ENCODE results near the gene TOR4A.
"Not testable (repeated sequence)": the region's sequence is repeated elsewhere in the genome, so short reads cannot be mapped to it uniquely, and the experiment has no call there.

TOR4A gene

GRCh38 chr9:137253717-137254623 is 23.6 kb upstream of the TOR4A start:
- Histone ChIP-seq H3K4me3 (ENCODE audit: low read depth in 1 of 5, low read length in 5 of 5) (peak overlapping the region; percentile 50 to 95 (median 81)), H3K9me3 (ENCODE audit: control insufficient read depth in 5 of 5, low read length in 5 of 5) (no peaks in the 10 kb centered on the region), H3K27ac (ENCODE audit: low read depth, low read length) (peak overlapping the region; percentile 62), H3K36me3 (ENCODE audit: control insufficient read depth in 5 of 5, insufficient read depth in 5 of 5, low read length in 5 of 5) (peaks cover 0 to 15% (median 13%) of the 10 kb centered on the region in 5 donors), H3K4me1 (ENCODE audit: control insufficient read depth in 5 of 5, insufficient read depth in 5 of 5, low read length in 5 of 5) (peaks cover 7 to 45% (median 38%) of the 10 kb centered on the region in 5 donors), H3K27me3 (ENCODE audit: control insufficient read depth in 5 of 5, insufficient read depth in 4 of 5, low read length in 5 of 5) (no peaks in the 10 kb centered on the region), H3K9ac (ENCODE audit: low read length in 5 of 5) (peak overlapping the region in 4 of 5 donors; percentile 68 to 85 (median 80))

GRCh38 chr9:137254624-137255447 is 22.7 kb upstream of the TOR4A start, which contains the start of gene NELFB:
Gene NELFB, plus strand, starts transcription at chr9:137255327.
- Histone ChIP-seq H3K27me3 (ENCODE audit: control insufficient read depth in 5 of 5, insufficient read depth in 4 of 5, low read length in 5 of 5) (no peaks in the 10 kb centered on the region), H3K4me1 (ENCODE audit: control insufficient read depth in 5 of 5, insufficient read depth in 5 of 5, low read length in 5 of 5) (peaks cover 7 to 45% (median 38%) of the 10 kb centered on the region in 5 donors), H3K9ac (ENCODE audit: low read length in 5 of 5) (peak within 1 kb of the TSS; percentile 28 to 94 (median 83)), H3K9me3 (ENCODE audit: control insufficient read depth in 5 of 5, low read length in 5 of 5) (no peaks in the 10 kb centered on the region), H3K27ac (ENCODE audit: low read depth, low read length) (peak within 1 kb of the TSS; percentile 62), H3K4me3 (ENCODE audit: low read depth in 1 of 5, low read length in 5 of 5) (peak within 1 kb of the TSS; percentile 81 to 98 (median 91)), H3K36me3 (ENCODE audit: control insufficient read depth in 5 of 5, insufficient read depth in 5 of 5, low read length in 5 of 5) (peaks cover 0 to 19% (median 17%) of the 10 kb centered on the region in 5 donors)

- Histone ChIP-seq H3K9me3 (ENCODE audit: control insufficient read depth in 5 of 5, low read length in 5 of 5) (no peaks in the 10 kb centered on the region), H3K27me3 (ENCODE audit: control insufficient read depth in 5 of 5, insufficient read depth in 4 of 5, low read length in 5 of 5) (no peaks in the 10 kb centered on the region), H3K4me3 (ENCODE audit: low read depth in 1 of 5, low read length in 5 of 5) (peak overlapping the region; percentile 81 to 98 (median 91)), H3K4me1 (ENCODE audit: control insufficient read depth in 5 of 5, insufficient read depth in 5 of 5, low read length in 5 of 5) (peaks cover 7 to 37% (median 32%) of the 10 kb centered on the region in 5 donors), H3K9ac (ENCODE audit: low read length in 5 of 5) (peak overlapping the region; percentile 28 to 94 (median 83)), H3K27ac (ENCODE audit: low read depth, low read length) (peak overlapping the region; percentile 54), H3K36me3 (ENCODE audit: control insufficient read depth in 5 of 5, insufficient read depth in 5 of 5, low read length in 5 of 5) (peaks cover 0 to 19% (median 17%) of the 10 kb centered on the region in 5 donors)
Measured at GRCh38 chr9:137255448-137256114, 21.9 kb upstream of the TOR4A start.

GRCh38 chr9:137256362-137256761 is 21.2 kb upstream of the TOR4A start:
- Histone ChIP-seq H3K27ac (ENCODE audit: low read depth, low read length) (no peak overlapping the region), H3K4me1 (ENCODE audit: control insufficient read depth in 5 of 5, insufficient read depth in 5 of 5, low read length in 5 of 5) (peaks cover 7 to 32% (median 30%) of the 10 kb centered on the region in 5 donors), H3K36me3 (ENCODE audit: control insufficient read depth in 5 of 5, insufficient read depth in 5 of 5, low read length in 5 of 5) (peaks cover 0 to 19% (median 17%) of the 10 kb centered on the region in 5 donors), H3K27me3 (ENCODE audit: control insufficient read depth in 5 of 5, insufficient read depth in 4 of 5, low read length in 5 of 5) (no peaks in the 10 kb centered on the region), H3K9me3 (ENCODE audit: control insufficient read depth in 5 of 5, low read length in 5 of 5) (no peaks in the 10 kb centered on the region), H3K9ac (ENCODE audit: low read length in 5 of 5) (peak overlapping the region in 2 of 5 donors; percentile 88 to 94), H3K4me3 (ENCODE audit: low read depth in 1 of 5, low read length in 5 of 5) (peak overlapping the region; percentile 81 to 98 (median 91))

- Histone ChIP-seq H3K4me3 (ENCODE audit: low read depth in 1 of 5, low read length in 5 of 5) (peak overlapping the region in 4 of 5 donors; percentile 81 to 95 (median 87)), H3K4me1 (ENCODE audit: control insufficient read depth in 5 of 5, insufficient read depth in 5 of 5, low read length in 5 of 5) (peaks cover 7 to 32% (median 30%) of the 10 kb centered on the region in 5 donors), H3K36me3 (ENCODE audit: control insufficient read depth in 5 of 5, insufficient read depth in 5 of 5, low read length in 5 of 5) (peaks cover 0 to 19% (median 17%) of the 10 kb centered on the region in 5 donors), H3K27ac (ENCODE audit: low read depth, low read length) (no peak overlapping the region), H3K9me3 (ENCODE audit: control insufficient read depth in 5 of 5, low read length in 5 of 5) (no peaks in the 10 kb centered on the region), H3K9ac (ENCODE audit: low read length in 5 of 5) (peak overlapping the region in 3 of 5 donors; percentile 26 to 94 (median 39)), H3K27me3 (ENCODE audit: control insufficient read depth in 5 of 5, insufficient read depth in 4 of 5, low read length in 5 of 5) (no peaks in the 10 kb centered on the region)
Measured at GRCh38 chr9:137256856-137257255, 20.7 kb upstream of the TOR4A start.

- H3K4me3 ChIP-seq (ENCODE audit: low read depth in 1 of 5, low read length in 5 of 5); H3K9me3 ChIP-seq (ENCODE audit: control insufficient read depth in 5 of 5, low read length in 5 of 5); H3K27me3 ChIP-seq (ENCODE audit: control insufficient read depth in 5 of 5, insufficient read depth in 4 of 5, low read length in 5 of 5); H3K4me1 ChIP-seq (ENCODE audit: control insufficient read depth in 5 of 5, insufficient read depth in 5 of 5, low read length in 5 of 5); H3K9ac ChIP-seq (ENCODE audit: low read length in 5 of 5); H3K27ac ChIP-seq (ENCODE audit: low read depth, low read length): not testable (repeated sequence)
- peaks cover 0 to 46% (median 43%) of the 10 kb centered on the region in 5 donors for H3K36me3 ChIP-seq (ENCODE audit: control insufficient read depth in 5 of 5, insufficient read depth in 5 of 5, low read length in 5 of 5)
Measured at GRCh38 chr9:137262173-137262908, 15.2 kb upstream of the TOR4A start.

GRCh38 chr9:137262909-137263285 is 14.6 kb upstream of the TOR4A start:
- Histone ChIP-seq H3K27me3 (ENCODE audit: control insufficient read depth in 5 of 5, insufficient read depth in 4 of 5, low read length in 5 of 5) (no peaks in the 10 kb centered on the region), H3K27ac (ENCODE audit: low read depth, low read length) (no peak overlapping the region), H3K9me3 (ENCODE audit: control insufficient read depth in 5 of 5, low read length in 5 of 5) (no peaks in the 10 kb centered on the region), H3K9ac (ENCODE audit: low read length in 5 of 5) (no peak overlapping the region), H3K4me1 (ENCODE audit: control insufficient read depth in 5 of 5, insufficient read depth in 5 of 5, low read length in 5 of 5) (peaks cover 0 to 2% (median 2%) of the 10 kb centered on the region in 5 donors), H3K36me3 (ENCODE audit: control insufficient read depth in 5 of 5, insufficient read depth in 5 of 5, low read length in 5 of 5) (peaks cover 0 to 51% (median 45%) of the 10 kb centered on the region in 5 donors), H3K4me3 (ENCODE audit: low read depth in 1 of 5, low read length in 5 of 5) (no peak overlapping the region)

- peaks cover 0 to 8% (median 4%) of the 10 kb centered on the region in 5 donors for H3K4me1 ChIP-seq (ENCODE audit: control insufficient read depth in 5 of 5, insufficient read depth in 5 of 5, low read length in 5 of 5)
- no peaks in the 10 kb centered on the region for H3K27me3 ChIP-seq (ENCODE audit: control insufficient read depth in 5 of 5, insufficient read depth in 4 of 5, low read length in 5 of 5)
- H3K9ac ChIP-seq (ENCODE audit: low read length in 5 of 5): no peak overlapping the region
- no peak overlapping the region for H3K4me3 ChIP-seq (ENCODE audit: low read depth in 1 of 5, low read length in 5 of 5)
- H3K36me3 ChIP-seq (ENCODE audit: control insufficient read depth in 5 of 5, insufficient read depth in 5 of 5, low read length in 5 of 5): peaks cover 0 to 56% (median 46%) of the 10 kb centered on the region in 5 donors
- no peaks in the 10 kb centered on the region for H3K9me3 ChIP-seq (ENCODE audit: control insufficient read depth in 5 of 5, low read length in 5 of 5)
- no peak overlapping the region for H3K27ac ChIP-seq (ENCODE audit: low read depth, low read length)
Measured at GRCh38 chr9:137263506-137263905, 14.0 kb upstream of the TOR4A start.

- Histone ChIP-seq H3K36me3 (ENCODE audit: control insufficient read depth in 5 of 5, insufficient read depth in 5 of 5, low read length in 5 of 5) (peaks cover 0 to 57% (median 46%) of the 10 kb centered on the region in 5 donors), H3K27me3 (ENCODE audit: control insufficient read depth in 5 of 5, insufficient read depth in 4 of 5, low read length in 5 of 5) (no peaks in the 10 kb centered on the region), H3K27ac (ENCODE audit: low read depth, low read length) (no peak overlapping the region), H3K4me3 (ENCODE audit: low read depth in 1 of 5, low read length in 5 of 5) (no peak overlapping the region), H3K9ac (ENCODE audit: low read length in 5 of 5) (no peak overlapping the region), H3K9me3 (ENCODE audit: control insufficient read depth in 5 of 5, low read length in 5 of 5) (no peaks in the 10 kb centered on the region), H3K4me1 (ENCODE audit: control insufficient read depth in 5 of 5, insufficient read depth in 5 of 5, low read length in 5 of 5) (peaks cover 3 to 14% (median 9%) of the 10 kb centered on the region in 5 donors)
Measured at GRCh38 chr9:137264067-137264466, 13.5 kb upstream of the TOR4A start.

Measured in subcutaneous abdominal adipose tissue (tissue), 5 donors.